ENCODE results near the gene USP22. TPM values are rescaled to one million over a fixed set of nuclear protein-coding genes. Genes with fewer than 3 reads are reported as not detected.

USP22 gene
- total and polyA plus RNA-seq, 8 donors: 22.7 to 102 (median 75.5) TPM

DNA sequence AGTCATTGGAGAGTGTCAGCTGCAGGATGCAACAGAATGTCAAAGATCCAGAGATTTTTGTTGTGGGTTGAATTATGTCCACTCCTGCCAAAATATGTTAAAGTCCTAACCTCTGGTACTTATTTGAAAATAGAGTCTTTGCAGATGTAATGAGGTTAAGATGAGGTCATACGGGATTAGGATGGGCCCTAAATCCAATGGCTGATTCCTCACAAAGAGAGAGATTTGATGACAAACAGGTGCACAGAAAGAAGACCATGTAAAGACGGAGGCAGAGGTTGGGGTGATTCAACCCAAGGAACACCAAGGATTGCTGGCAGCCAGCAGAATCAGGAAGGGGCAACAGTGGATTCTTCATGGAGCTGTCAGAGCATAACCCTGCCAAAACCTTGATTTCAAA lies 34.5 kb upstream of the USP22 start:
- Histone ChIP-seq H3K27me3 (no peaks in the 10 kb centered on the region), H3K9me3 (no peaks in the 10 kb centered on the region), H3K4me3 (no peak overlapping the region), H3K27ac (no peak overlapping the region), H3K36me3 (no peaks in the 10 kb centered on the region), H3K4me1 (no peaks in the 10 kb centered on the region)
- intact Hi-C loops (cut with DNase I): no loop called here
- ATAC-seq (no peak), DNase-seq (no peak), FAIRE-seq (no peak)
- 55 to 86% methylated on average over 2 of the region's 2 CpGs for WGBS, 2 donors
- TF ChIP-seq, protein P1, sequence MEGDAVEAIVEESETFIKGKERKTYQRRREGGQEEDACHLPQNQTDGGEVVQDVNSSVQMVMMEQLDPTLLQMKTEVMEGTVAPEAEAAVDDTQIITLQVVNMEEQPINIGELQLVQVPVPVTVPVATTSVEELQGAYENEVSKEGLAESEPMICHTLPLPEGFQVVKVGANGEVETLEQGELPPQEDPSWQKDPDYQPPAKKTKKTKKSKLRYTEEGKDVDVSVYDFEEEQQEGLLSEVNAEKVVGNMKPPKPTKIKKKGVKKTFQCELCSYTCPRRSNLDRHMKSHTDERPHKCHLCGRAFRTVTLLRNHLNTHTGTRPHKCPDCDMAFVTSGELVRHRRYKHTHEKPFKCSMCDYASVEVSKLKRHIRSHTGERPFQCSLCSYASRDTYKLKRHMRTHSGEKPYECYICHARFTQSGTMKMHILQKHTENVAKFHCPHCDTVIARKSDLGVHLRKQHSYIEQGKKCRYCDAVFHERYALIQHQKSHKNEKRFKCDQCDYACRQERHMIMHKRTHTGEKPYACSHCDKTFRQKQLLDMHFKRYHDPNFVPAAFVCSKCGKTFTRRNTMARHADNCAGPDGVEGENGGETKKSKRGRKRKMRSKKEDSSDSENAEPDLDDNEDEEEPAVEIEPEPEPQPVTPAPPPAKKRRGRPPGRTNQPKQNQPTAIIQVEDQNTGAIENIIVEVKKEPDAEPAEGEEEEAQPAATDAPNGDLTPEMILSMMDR (IDR thresholded peaks at IDR 0.05): no peak

DNA sequence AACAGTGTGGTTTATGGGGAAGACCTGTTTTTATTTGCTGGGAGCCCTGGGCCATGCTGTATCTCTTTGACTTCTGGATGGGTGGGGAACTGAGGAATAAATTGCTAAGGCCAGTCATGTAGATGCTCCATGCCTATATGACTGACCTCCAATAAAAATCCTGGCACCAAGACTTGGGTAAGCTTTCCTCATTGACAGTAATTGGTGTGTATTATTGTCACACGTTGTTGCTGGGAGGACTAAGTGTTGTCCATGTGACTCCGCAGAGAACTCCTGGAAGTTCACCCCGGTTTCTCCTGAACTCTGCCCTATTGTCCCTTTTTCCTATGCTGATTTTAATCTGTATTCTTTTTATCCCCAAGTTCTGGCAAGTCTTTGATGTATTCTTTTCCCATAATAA lies 33.4 kb upstream of the USP22 start:
- Histone ChIP-seq H3K36me3 (no peaks in the 10 kb centered on the region), H3K27ac (no peak overlapping the region), H3K9me3 (no peaks in the 10 kb centered on the region), H3K4me1 (no peaks in the 10 kb centered on the region), H3K4me3 (no peak overlapping the region), H3K27me3 (no peaks in the 10 kb centered on the region)
- FAIRE-seq: no peak
- TF ChIP-seq, protein P1 (IDR thresholded peaks at IDR 0.05): no peak
- DNase-seq: no peak
- no peak for ATAC-seq
- WGBS, 2 donors: 68 to 82% methylated on average over 3 of the region's 3 CpGs
- intact Hi-C loops (cut with DNase I): no loop called here

DNA sequence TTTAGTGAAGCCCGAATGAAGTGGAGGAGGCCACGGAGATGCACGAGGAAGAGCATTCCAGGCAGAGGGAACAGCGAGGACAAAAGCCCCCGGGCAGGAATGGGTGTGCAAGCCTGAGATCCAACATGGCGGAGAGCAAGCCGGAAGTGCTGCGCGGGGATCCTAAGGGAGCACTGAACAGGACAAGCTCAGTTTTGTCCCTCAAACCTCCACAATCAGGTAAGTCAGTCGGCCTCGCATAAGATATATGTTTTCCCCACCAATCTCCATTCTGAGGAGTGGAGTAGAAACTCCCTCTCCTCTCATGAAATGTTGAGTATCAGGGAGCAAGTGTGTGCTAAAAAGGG lies 32.9 kb upstream of the USP22 start:
- ATAC-seq (no peak), FAIRE-seq (no peak), DNase-seq (no peak)
- WGBS, 2 donors: 77 to 85% methylated on average over 11 of the region's 11 CpGs
- intact Hi-C loops (cut with DNase I): no loop called here
- no peaks in the 10 kb centered on the region for H3K9me3 ChIP-seq
- H3K4me1 ChIP-seq: no peaks in the 10 kb centered on the region
- no peak overlapping the region for H3K4me3 ChIP-seq
- no peaks in the 10 kb centered on the region for H3K27me3 ChIP-seq
- no peaks in the 10 kb centered on the region for H3K36me3 ChIP-seq
- TF ChIP-seq, protein P1 (IDR thresholded peaks at IDR 0.05): no peak
- H3K27ac ChIP-seq: no peak overlapping the region

DNA sequence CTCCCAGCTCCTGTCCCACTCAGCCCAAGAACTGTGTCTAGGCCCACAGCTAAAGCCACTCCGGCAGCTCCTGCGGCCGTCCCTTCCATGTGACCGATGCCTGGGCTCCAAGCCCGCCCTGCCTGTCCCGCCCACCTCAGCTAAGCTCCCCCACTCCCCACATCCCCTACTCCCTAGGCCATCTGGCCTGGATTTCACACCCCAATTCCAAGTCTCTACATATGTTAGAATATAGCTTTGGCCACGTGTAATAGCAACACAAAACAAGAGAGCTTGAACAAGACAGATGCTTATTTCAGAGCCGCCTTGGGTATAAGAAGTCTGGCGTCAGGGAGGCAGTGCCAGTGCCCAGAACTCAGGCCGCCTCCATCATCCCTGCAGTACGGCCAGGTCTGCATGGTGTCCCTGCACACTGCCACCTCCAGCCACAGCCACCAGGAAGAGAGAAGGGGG lies 30.0 kb upstream of the USP22 start:
- Histone ChIP-seq H3K27ac (no peak overlapping the region), H3K27me3 (no peaks in the 10 kb centered on the region), H3K4me3 (no peak overlapping the region), H3K9me3 (no peaks in the 10 kb centered on the region), H3K36me3 (no peaks in the 10 kb centered on the region), H3K4me1 (no peaks in the 10 kb centered on the region)
- TF ChIP-seq, protein P1 (IDR thresholded peaks at IDR 0.05): no peak
- intact Hi-C loops (cut with DNase I): no loop called here
- FAIRE-seq (no peak), ATAC-seq (no peak), DNase-seq (peak in 1 of 6 donors; percentile 37)
- WGBS, 2 donors: 70 to 74% methylated on average over 11 of the region's 11 CpGs

DNA sequence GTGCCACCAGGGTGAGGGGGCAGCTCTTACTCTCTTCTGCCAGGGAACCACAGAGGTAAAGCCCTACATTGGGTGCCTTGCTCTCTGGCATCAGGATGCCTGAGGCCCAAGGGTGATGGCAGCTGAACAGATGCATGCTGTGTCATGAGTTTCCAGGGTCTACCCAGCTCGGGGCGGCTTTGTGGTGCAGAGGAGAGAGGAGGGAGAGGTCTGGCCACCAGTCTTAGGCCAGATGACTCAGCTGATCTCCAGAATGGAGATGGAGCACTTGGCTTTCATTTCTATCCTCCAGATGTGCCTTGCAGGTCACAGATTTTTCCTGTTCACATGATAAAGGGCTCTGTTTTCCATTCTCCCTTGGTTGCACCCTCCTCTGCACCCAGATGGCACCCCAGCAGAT lies 23.6 kb upstream of the USP22 start:
- 63 to 71% methylated on average over 2 of the region's 2 CpGs for WGBS, 2 donors
- Histone ChIP-seq H3K36me3 (no peaks in the 10 kb centered on the region), H3K9me3 (no peaks in the 10 kb centered on the region), H3K27ac (no peak overlapping the region), H3K4me3 (no peak overlapping the region), H3K4me1 (no peaks in the 10 kb centered on the region), H3K27me3 (no peaks in the 10 kb centered on the region)
- no peak for ATAC-seq
- FAIRE-seq: no peak
- intact Hi-C loops (cut with DNase I): no loop called here
- no peak for DNase-seq
- TF ChIP-seq, protein P1 (IDR thresholded peaks at IDR 0.05): no peak

Data from pancreas (tissue), 10 donors.